Duodenal mucosa (tissue), 2 donors: ENCODE data around the gene RASGRF1.

ENCODE experiments used
- H3K27ac ChIP-seq: one replicate; pipeline ENCODE4 v1.7.0; 2013; ENCODE audit warnings: low read depth, low read length
- H3K27me3 ChIP-seq, 2 donors: one replicate each; pipeline ENCODE4 v1.7.0; 2013; ENCODE audit warnings: low read length in 2 of 2, control low read depth in 1 of 2; ENCODE audit not compliant: insufficient read depth in 2 of 2, control insufficient read depth in 1 of 2
- H3K36me3 ChIP-seq, 2 donors: one replicate each; pipeline ENCODE4 v1.7.0; 2013; ENCODE audit warnings: low read length in 2 of 2, control low read depth in 1 of 2; ENCODE audit not compliant: insufficient read depth in 2 of 2, control insufficient read depth in 1 of 2
- H3K4me1 ChIP-seq, 2 donors: one replicate each; pipeline ENCODE4 v1.7.0; 2013; ENCODE audit warnings: low read length in 2 of 2, control low read depth in 1 of 2; ENCODE audit not compliant: insufficient read depth in 2 of 2, control insufficient read depth in 1 of 2
- H3K4me3 ChIP-seq, 2 donors: one replicate each; pipeline ENCODE4 v1.7.0; 2013; ENCODE audit warnings: low read length in 2 of 2, low read depth in 1 of 2
- H3K9ac ChIP-seq, 2 donors: one replicate each; pipeline ENCODE4 v1.7.0; 2013; ENCODE audit warnings: low read length in 2 of 2, low read depth in 1 of 2
- H3K9me3 ChIP-seq, 2 donors: one replicate each; pipeline ENCODE4 v1.7.0; 2013; ENCODE audit warnings: low read length in 2 of 2, control low read depth in 1 of 2; ENCODE audit not compliant: control insufficient read depth in 1 of 2

The RASGRF1 gene

DNA sequence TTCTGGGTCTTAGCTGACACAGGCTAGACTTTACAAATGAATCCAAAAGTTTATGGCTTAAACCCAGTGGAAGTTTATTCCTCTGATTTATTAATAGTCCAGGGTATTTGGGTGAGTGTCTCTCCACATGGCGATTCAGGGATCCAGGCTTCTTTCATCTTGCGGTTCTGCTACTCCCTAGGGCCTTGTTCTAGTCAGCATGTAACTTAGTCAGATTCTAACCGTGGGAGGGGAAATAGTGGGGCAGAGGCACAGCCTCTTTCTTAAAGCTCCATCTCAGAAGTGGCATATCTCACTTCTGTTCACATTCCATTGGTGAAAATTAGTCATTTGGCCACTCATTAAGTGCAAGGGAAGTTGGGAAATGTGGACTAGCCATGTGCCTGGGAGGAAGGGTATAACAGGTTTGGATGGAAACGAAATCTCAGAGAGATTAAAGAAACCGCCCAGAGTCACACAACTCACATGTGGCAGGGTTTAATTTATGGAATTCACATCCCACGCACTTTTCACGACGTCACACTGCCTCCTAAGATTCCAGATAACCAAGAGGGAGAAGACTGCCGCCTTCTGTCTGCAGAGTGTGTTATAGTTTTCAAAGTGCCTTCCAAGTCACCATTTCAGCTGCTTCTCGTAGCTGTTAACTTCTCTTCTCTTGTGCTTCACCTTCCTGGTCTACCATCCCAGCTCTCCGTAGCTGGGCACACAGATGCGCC, 11.4 kb upstream of the RASGRF1 start:
- Histone ChIP-seq H3K4me1 (no peaks in the 10 kb centered on the region), H3K27me3 (peaks cover 12 to 16% of the 10 kb centered on the region in 2 donors), H3K9me3 (no peaks in the 10 kb centered on the region), H3K9ac (no peak overlapping the region), H3K36me3 (no peaks in the 10 kb centered on the region), H3K27ac (no peak overlapping the region), H3K4me3 (no peak overlapping the region)

DNA sequence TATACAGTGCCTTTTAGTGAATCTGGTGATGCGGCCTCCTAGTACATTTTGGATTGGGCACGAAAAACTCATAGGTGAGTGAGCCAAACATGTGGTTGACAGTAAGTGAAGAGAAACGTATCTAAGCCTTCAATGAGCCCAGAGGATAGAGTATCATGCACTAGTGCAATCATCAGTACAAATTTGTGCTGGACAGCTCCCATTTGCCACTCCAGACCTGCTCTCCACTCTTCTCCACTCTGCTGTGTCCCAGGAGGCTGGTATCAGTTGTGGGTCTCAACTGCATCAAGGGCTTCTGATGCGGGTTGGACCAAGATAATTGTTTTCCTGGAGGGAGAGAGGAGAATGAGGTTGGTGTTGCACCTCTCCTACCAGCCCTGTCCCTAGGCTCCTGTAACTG, 9.1 kb upstream of the RASGRF1 start:
- Histone ChIP-seq H3K27me3 (peaks cover 5 to 8% of the 10 kb centered on the region in 2 donors), H3K27ac (no peak overlapping the region)

DNA sequence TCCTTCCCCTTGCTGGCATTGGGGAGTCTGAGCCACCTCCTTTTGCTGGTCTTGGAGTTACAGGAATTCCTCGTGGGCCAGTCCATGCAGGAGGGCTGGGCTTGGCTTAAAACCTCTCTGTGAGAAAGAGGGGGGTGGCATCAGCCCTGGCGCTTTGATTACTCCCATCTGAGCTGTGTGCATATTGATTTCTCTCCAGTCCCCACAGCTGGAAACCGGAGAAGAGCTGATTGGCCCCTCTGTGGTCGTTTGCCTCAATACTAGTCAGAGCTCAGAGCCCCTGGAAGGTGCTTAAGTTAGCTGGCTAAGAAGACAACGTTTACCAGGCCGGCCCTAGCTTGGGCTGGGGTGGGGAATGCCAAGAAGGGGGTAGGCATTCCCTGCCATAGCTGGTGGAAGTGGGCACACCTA, 4.0 kb upstream of the RASGRF1 start:
- Histone ChIP-seq H3K4me1 (no peaks in the 10 kb centered on the region), H3K9me3 (no peaks in the 10 kb centered on the region), H3K36me3 (no peaks in the 10 kb centered on the region), H3K9ac (no peak overlapping the region), H3K27ac (no peak overlapping the region), H3K27me3 (peaks cover 34 to 37% of the 10 kb centered on the region in 2 donors), H3K4me3 (no peak overlapping the region)

More for the DNA sequence above, 9.1 kb upstream of the RASGRF1 start:
- H3K4me1 ChIP-seq = no peaks in the 10 kb centered on the region
- H3K36me3 ChIP-seq = no peaks in the 10 kb centered on the region
- no peak overlapping the region for H3K4me3 ChIP-seq
- H3K9me3 ChIP-seq = no peaks in the 10 kb centered on the region
- H3K9ac ChIP-seq = no peak overlapping the region

DNA sequence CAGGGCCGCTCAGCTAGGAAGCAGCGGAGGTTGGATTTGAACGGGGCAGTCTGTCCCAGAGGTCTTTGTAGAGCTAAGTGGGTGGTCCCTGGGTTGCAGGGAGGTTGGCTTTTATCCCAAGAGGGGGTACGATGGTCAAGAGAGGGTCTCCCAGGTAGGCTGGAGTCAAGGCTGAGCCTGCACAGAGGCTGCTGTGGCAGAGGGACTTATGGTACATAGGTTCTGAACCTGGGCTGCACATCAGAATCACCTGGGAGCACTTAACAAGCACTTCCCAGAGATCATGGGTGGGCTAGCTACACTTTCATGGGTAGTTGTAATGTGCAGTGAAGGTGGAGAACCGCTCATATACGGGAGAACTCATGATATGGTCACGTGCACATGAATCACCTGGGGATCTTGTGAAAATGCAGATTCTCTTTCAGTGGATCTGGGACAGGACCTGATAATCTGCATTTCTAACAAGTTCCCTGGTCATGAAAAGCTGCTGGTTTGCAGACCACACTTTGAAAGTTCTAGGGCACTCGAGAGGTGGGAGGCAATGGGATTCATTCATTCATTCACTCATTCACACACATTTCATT, 2.9 kb upstream of the RASGRF1 start:
- H3K27me3 ChIP-seq = peaks cover 44 to 45% of the 10 kb centered on the region in 2 donors
- H3K4me1 ChIP-seq = no peaks in the 10 kb centered on the region
- no peak overlapping the region for H3K27ac ChIP-seq
- no peak overlapping the region for H3K4me3 ChIP-seq
- H3K9me3 ChIP-seq = no peaks in the 10 kb centered on the region
- no peak overlapping the region for H3K9ac ChIP-seq
- H3K36me3 ChIP-seq = no peaks in the 10 kb centered on the region

DNA sequence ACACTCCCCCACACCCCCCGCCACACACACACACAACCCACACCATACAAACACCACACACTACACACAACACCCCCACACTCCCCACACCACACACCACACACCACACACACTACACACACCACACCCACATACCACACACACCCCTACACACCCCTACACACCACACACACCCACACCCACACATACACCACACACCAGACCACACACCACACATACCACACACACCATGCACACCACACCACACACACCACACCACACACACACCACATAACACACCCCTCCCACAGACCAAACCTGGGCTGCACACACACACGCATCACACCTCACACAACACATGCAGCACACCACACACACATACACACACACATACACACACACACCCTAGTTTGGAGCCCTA, 1.8 kb upstream of the RASGRF1 start:
- H3K27me3 ChIP-seq = peaks cover 49 to 51% of the 10 kb centered on the region in 2 donors

DNA sequence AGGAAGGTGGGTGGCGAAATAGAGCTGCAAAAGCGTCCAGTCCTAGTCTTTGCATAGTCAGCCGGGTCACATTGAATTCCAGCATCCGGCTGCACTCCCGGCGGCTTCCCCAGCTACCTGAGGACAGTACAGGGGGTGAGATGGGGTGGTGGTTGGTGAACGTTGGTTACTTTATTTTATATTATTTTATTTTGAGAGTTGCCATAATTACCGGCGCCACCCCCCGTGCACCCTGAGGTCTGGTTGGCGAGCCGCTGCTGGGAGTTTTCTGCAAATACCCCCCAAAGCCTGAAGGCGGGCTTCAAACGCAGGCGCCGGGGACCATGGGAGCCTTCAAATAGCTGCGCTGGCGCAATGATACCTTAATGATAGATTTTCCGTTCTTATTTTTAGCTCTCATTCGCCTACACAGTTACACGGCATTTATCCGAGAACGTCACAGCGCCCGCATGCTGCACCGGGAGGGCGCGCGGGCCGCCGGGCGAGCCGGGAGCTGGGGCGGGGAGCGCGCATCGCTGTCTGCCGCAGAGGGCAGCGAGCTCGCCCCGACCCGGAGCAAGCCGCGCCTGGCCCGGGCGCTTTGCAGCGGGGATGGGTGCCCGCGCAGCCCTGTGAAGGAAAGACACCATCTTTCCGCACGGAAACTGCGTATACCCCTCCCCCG, 756 bp upstream of the RASGRF1 start:
- H3K4me1 ChIP-seq = no peaks in the 10 kb centered on the region
- H3K36me3 ChIP-seq = no peaks in the 10 kb centered on the region
- H3K27ac ChIP-seq = no peak overlapping the region
- H3K4me3 ChIP-seq = no peak overlapping the region
- no peaks in the 10 kb centered on the region for H3K9me3 ChIP-seq
- H3K27me3 ChIP-seq = peaks cover 57% of the 10 kb centered on the region in 2 donors
- no peak overlapping the region for H3K9ac ChIP-seq

More for the DNA sequence above, 1.8 kb upstream of the RASGRF1 start:
- H3K36me3 ChIP-seq = no peaks in the 10 kb centered on the region
- no peak overlapping the region for H3K9ac ChIP-seq
- H3K27ac ChIP-seq = no peak overlapping the region
- H3K4me1 ChIP-seq = no peaks in the 10 kb centered on the region
- H3K4me3 ChIP-seq = no peak overlapping the region
- H3K9me3 ChIP-seq = no peaks in the 10 kb centered on the region

DNA sequence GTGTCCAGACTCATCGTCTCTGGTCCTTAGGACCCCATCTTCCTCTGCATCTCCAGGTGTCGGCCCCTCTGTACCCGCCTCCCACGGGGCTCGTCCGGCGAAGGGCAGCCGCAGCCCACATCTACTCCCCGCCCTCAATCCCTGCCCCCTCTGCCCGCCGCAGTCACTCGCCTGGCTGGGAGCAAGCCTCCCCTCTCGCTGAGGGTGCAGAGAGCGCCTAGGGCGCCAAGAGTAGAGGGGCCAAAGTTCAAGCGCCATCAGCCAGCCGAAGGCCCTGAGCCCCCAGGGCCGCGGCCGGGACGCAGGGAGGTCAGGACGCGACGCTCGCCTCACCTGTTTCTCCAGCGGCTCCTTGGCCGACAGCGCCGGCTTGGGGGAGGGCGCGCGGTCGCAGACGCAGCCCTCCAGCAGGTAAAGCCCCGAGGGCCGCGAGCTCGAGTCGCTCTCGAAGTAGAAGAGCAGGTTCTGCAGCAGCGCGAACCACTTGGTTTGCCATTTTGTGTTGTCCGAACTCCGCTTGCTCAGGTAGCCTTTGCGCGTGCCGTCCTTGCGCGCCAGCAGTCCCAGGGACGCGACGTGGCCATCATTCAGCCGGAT, 592 bp downstream of the RASGRF1 start:
- H3K9ac ChIP-seq = no peak overlapping the region
- no peak overlapping the region for H3K4me3 ChIP-seq

DNA sequence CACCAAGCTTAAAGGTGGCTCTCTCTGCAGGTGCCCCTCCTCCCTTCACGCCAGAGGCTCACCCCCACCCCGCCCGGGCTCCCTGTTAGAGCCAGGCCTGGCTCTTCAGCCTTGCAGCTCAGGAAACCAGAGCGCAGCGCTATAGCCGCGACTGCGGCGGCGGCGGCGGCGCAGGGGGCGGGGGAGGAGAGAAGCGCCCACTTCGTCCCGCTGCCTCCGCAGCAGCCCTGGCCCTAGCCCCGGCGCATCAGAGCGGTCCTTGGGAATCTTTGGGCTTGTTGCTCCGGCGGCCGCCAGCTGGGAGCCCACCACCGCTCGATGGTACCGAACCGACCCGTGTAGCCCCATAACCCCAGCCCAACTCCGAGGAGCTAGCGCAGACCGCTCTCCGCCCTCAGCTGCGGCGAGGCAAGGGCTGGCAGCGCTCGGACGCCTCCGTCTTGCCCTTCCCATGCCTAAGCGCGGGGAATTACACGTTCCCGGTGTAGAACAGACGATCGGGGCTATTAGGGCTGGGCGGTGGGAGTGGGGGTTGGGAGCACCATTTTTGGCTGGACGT, 1.2 kb downstream of the RASGRF1 start:
- Histone ChIP-seq H3K9ac (no peak overlapping the region), H3K27me3 (peaks cover 57% of the 10 kb centered on the region in 2 donors), H3K4me1 (no peaks in the 10 kb centered on the region), H3K4me3 (no peak overlapping the region), H3K36me3 (no peaks in the 10 kb centered on the region), H3K27ac (no peak overlapping the region), H3K9me3 (no peaks in the 10 kb centered on the region)

More for the DNA sequence above, 592 bp downstream of the RASGRF1 start:
- no peaks in the 10 kb centered on the region for H3K9me3 ChIP-seq
- no peak overlapping the region for H3K27ac ChIP-seq
- peaks cover 57% of the 10 kb centered on the region in 2 donors for H3K27me3 ChIP-seq
- H3K36me3 ChIP-seq = no peaks in the 10 kb centered on the region
- no peaks in the 10 kb centered on the region for H3K4me1 ChIP-seq

DNA sequence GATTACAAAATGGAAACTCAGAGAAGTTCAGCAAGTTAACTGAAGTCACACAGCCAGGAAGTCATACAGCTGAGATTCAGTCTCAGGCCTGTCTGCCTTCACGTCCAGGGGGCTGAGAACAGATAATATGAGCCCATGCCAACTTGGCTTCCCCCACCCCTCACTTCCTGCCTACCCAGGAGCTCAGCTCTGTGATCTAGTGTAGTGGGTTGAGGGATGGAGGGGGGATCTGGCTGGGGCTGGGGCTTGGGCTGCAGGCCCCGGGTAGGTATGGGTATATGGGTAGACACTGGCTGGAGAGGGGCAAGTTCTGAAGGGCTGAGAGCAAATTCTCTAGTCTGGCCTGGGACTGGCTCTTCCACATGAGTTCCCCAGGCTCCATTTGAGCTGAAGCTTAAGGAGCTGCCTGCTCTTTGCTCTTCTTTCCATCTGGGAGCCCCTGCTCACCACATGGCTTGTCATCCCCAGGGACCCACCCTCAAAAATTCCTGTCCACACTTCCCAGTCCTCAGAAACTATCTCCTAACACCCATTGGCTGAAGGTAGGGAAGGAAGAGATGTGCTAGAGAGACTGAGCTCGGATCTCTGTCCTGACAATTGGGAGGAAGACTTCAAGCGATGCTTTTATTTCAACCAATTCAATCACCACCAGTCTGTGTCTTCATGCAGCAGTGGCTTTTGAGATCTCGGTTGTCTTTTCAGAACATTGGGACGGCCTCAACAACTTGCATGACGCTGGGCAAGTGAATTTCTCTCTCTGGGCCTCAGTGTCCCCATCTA, 2.0 kb downstream of the RASGRF1 start:
- H3K9ac ChIP-seq = no peak overlapping the region
- no peaks in the 10 kb centered on the region for H3K4me1 ChIP-seq
- H3K27me3 ChIP-seq = peaks cover 54 to 56% of the 10 kb centered on the region in 2 donors
- H3K4me3 ChIP-seq = no peak overlapping the region
- H3K9me3 ChIP-seq = no peaks in the 10 kb centered on the region
- no peak overlapping the region for H3K27ac ChIP-seq
- H3K36me3 ChIP-seq = no peaks in the 10 kb centered on the region
